HL-60/S4 (cell line): Measurements from ENCODE around the gene LRRC15.

Experiments
- in situ Hi-C: fragments of 300-500 bp; cut with MboI; formaldehyde crosslinking; loops from 2 replicates; pipeline ENCODE4 v1.14.3; 2022; ENCODE audit warnings: low sequenced_read_pairs

Gene LRRC15

GRCh38 chr3:194306771-194307640, 62.5 kb downstream of the LRRC15 start:
- in situ Hi-C loops = loop anchor here (5.0 kb wide), 1 partner anchor 520 kb away; no protein-coding TSS in a partner anchor

GRCh38 chr3:194306109-194306686, 63.3 kb downstream of the LRRC15 start:
- in situ Hi-C loops = loop anchor here (5.0 kb wide), 1 partner anchor 519 kb away; no protein-coding TSS in a partner anchor

DNA sequence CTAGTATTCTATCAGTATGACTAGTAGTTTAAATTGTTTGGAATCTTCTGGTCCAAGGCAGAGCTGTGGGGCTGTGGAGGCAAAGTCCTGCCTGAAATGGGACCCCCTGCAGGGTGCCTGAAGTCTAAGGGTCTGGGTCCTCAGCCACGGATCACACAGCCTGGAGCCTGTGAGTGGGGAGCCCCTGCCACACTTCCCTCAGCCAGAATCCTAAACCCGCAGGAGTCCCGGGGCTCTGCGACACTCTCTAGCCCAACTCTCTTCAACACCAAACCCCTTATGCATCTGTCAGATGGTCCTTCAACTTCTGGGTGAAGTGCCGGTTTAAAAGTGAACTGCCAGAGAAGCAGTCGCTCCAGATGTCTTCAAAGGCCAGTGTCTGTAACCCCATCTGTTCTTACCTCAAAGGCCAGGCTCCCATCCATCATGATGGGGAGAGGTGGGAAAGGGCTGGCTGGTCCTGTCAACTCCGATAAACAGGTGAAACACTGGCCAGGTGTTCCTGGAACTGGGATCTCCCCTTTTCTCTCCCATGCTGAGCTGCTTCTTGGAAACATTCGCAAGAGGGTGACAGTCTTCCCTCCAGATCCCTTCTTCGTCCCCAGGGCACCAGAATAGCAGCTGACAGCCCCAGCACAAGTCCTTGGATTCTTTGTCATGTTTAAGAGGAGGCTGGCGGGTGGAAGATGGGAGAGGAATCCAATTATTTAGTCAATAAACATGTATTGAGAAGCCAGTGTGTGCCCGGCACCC, 64.0 kb downstream of the LRRC15 start:
- in situ Hi-C loops = loop anchor here (5.0 kb wide), 1 partner anchor 518 kb away; no protein-coding TSS in a partner anchor
